ENCODE results near the gene PSMD4.

DNA sequence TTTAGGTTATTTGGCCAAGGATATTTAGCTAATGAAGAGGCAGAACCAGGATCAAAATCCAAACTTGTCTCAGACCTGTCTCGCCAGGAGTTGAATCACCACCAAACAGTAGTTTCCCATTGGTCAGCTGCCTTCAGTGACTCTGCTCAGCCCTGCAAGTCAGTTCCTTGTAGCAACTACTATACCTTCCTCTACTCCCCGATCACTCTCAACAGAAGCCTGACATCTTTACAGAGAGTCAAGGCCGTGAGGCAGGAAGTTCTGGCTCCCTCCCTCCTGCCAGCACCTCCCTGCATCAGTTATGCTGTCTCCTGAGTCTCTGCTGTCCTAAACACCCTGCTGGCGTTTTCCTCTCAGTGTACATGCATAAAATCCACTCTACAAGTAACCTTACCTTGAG, 13.2 kb downstream of the PSMD4 start:
- TF ChIP-seq, protein P1, sequence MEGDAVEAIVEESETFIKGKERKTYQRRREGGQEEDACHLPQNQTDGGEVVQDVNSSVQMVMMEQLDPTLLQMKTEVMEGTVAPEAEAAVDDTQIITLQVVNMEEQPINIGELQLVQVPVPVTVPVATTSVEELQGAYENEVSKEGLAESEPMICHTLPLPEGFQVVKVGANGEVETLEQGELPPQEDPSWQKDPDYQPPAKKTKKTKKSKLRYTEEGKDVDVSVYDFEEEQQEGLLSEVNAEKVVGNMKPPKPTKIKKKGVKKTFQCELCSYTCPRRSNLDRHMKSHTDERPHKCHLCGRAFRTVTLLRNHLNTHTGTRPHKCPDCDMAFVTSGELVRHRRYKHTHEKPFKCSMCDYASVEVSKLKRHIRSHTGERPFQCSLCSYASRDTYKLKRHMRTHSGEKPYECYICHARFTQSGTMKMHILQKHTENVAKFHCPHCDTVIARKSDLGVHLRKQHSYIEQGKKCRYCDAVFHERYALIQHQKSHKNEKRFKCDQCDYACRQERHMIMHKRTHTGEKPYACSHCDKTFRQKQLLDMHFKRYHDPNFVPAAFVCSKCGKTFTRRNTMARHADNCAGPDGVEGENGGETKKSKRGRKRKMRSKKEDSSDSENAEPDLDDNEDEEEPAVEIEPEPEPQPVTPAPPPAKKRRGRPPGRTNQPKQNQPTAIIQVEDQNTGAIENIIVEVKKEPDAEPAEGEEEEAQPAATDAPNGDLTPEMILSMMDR (IDR thresholded peaks at IDR 0.05; ENCODE audit: poor library complexity): no peak
- TF ChIP-seq EZH2 (IDR thresholded peaks at IDR 0.05; ENCODE audit: borderline replicate concordance): no peak
